Breast epithelium (tissue), 4 donors: ENCODE data around the gene LIX1L. TPM values are rescaled to one million over a fixed set of nuclear protein-coding genes. Genes with fewer than 3 reads are reported as not detected.

Experiments
- DNase-seq, 2 donors: peaks; one replicate each; pipeline ENCODE4 v3.0.0-alpha.2; 2019; ENCODE audit warnings: low spot score in 2 of 2
- H3K27ac ChIP-seq, 2 donors: fragments of 200-600 bp; sonication (generic) in 1 of 2; one replicate each; pipeline ENCODE4 v1.5.1; 2016 to 2019; ENCODE audit warnings: mild to moderate bottlenecking in 1 of 2
- H3K27me3 ChIP-seq, 2 donors: fragments of 200-600 bp; sonication (generic) in 1 of 2; one replicate each; pipeline versions ENCODE4 v1.5.1 to v1.6.0; 2017 to 2019; ENCODE audit warnings: control low read depth in 1 of 2, mild to moderate bottlenecking in 1 of 2
- H3K36me3 ChIP-seq: fragments of 200-600 bp; one replicate; pipeline ENCODE4 v1.5.1; 2019
- H3K4me1 ChIP-seq, 2 donors: fragments of 200-600 bp; sonication (generic); one replicate each; pipeline ENCODE4 v1.5.1; 2016 to 2019; ENCODE audit warnings: control low read depth in 1 of 2
- H3K4me3 ChIP-seq, 3 donors: fragments of 200-600 bp; sonication (generic); 1 replicate in 2 of 3; 2 replicates in 1 of 3; pipeline ENCODE4 v1.5.1; 2016 to 2019; ENCODE audit warnings: mild to moderate bottlenecking in 3 of 3, moderate library complexity in 2 of 3
- H3K9me3 ChIP-seq, 2 donors: fragments of 200-600 bp; sonication (generic) in 1 of 2; one replicate each; pipeline ENCODE4 v1.5.1; 2016 to 2019; ENCODE audit warnings: control low read depth in 1 of 2
- POLR2A ChIP-seq: fragments of 450-650 bp; IDR thresholded peaks from one replicate; pipeline ENCODE4 v1.6.1; 2016; ENCODE audit warnings: antibody characterized with exemption, mild to moderate bottlenecking, moderate library complexity
- POLR2AphosphoS5 ChIP-seq, 3 donors: sonication (generic); formaldehyde crosslinking; IDR thresholded peaks; one replicate each; pipeline ENCODE4 v1.6.1; 2017; ENCODE audit warnings: antibody characterized with exemption in 3 of 3
- intact Hi-C: fragments of 100-400 bp; cut with DNase I; formaldehyde crosslinking; loops from one replicate; pipeline ENCODE4 v1.15.1; 2023; ENCODE audit warnings: low total_unique reads
- total RNA-seq, 3 donors: library from RNA; depleted of rRNA; stranded (reverse); fragments of >200 nt; gene quantifications; one replicate each; pipeline ENCODE4 v1.1.0, GENCODE V29; 2016
- TF ChIP-seq, protein P1 (sequence below), 3 donors: fragments of 450-650 bp; IDR thresholded peaks; one replicate each; pipeline ENCODE4 v1.5.1; 2016 to 2017; ENCODE audit warnings: antibody characterized with exemption in 3 of 3, mild to moderate bottlenecking in 3 of 3, moderate library complexity in 3 of 3

LIX1L gene
- total RNA-seq, 3 donors from 2014 or later, result 18.1 to 28.5 (median 21.8) TPM

DNA sequence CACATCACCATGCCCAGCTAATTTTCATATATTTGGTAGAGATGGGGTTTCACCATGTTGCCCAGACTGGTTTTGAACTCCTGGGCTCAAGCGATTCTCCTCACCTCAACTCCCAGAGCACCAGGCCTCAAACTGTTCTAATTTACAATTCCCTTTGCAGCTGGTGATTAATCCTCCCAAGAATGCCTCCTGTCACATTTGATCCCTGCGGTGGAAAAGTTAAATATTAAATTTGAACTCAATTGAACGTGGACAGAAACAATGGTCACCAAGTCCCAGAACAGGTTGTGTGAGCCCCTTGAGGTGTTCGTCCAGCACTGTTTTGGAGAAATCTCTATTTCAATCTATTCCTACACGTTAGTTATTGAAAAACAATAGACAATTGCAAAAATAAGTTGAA lies 70.2 kb downstream of the LIX1L start:
- TF ChIP-seq, protein P1, sequence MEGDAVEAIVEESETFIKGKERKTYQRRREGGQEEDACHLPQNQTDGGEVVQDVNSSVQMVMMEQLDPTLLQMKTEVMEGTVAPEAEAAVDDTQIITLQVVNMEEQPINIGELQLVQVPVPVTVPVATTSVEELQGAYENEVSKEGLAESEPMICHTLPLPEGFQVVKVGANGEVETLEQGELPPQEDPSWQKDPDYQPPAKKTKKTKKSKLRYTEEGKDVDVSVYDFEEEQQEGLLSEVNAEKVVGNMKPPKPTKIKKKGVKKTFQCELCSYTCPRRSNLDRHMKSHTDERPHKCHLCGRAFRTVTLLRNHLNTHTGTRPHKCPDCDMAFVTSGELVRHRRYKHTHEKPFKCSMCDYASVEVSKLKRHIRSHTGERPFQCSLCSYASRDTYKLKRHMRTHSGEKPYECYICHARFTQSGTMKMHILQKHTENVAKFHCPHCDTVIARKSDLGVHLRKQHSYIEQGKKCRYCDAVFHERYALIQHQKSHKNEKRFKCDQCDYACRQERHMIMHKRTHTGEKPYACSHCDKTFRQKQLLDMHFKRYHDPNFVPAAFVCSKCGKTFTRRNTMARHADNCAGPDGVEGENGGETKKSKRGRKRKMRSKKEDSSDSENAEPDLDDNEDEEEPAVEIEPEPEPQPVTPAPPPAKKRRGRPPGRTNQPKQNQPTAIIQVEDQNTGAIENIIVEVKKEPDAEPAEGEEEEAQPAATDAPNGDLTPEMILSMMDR (IDR thresholded peaks at IDR 0.05), result no peak
- no peak for TF ChIP-seq POLR2A
- no peak for TF ChIP-seq POLR2AphosphoS5 (IDR thresholded peaks at IDR 0.05)
- Histone ChIP-seq H3K27ac (peak overlapping the region; percentile 26 to 28), H3K27me3 (no peaks in the 10 kb centered on the region), H3K9me3 (no peaks in the 10 kb centered on the region), H3K4me3 (no peak overlapping the region), H3K36me3 (no peaks in the 10 kb centered on the region), H3K4me1 (peaks cover 5 to 24% of the 10 kb centered on the region in 2 donors)
- intact Hi-C loops, result no loop called here
- no peak for DNase-seq

- Histone ChIP-seq H3K9me3 (no peaks in the 10 kb centered on the region), H3K4me3 (no peak overlapping the region), H3K27ac (peak overlapping the region in 1 of 2 donors; percentile 26), H3K4me1 (peaks cover 5 to 21% of the 10 kb centered on the region in 2 donors), H3K27me3 (no peaks in the 10 kb centered on the region), H3K36me3 (no peaks in the 10 kb centered on the region)
- DNase-seq, result no peak
- no peak for TF ChIP-seq POLR2AphosphoS5 (IDR thresholded peaks at IDR 0.05)
- TF ChIP-seq, protein P1 (IDR thresholded peaks at IDR 0.05), result no peak
- no peak for TF ChIP-seq POLR2A
- intact Hi-C loops, result no loop called here
Observed at GRCh38 chr1:145886816-145887215, 71.0 kb downstream of the LIX1L start.

- Histone ChIP-seq H3K36me3 (no peaks in the 10 kb centered on the region), H3K9me3 (no peaks in the 10 kb centered on the region), H3K4me1 (peaks cover under 1 to 17% of the 10 kb centered on the region in 2 donors), H3K27me3 (no peaks in the 10 kb centered on the region), H3K4me3 (peak overlapping the region; percentile 54 to 80 (median 57)), H3K27ac (peak overlapping the region in 1 of 2 donors; percentile 26)
- TF ChIP-seq POLR2A, result no peak
- TF ChIP-seq, protein P1 (IDR thresholded peaks at IDR 0.05), result no peak
- no peak for TF ChIP-seq POLR2AphosphoS5 (IDR thresholded peaks at IDR 0.05)
- no peak for DNase-seq
- intact Hi-C loops, result no loop called here
Observed at GRCh38 chr1:145886390-145886789, 71.4 kb downstream of the LIX1L start.

- DNase-seq, result peak; percentile 78 to 87
- H3K36me3 ChIP-seq, result no peaks in the 10 kb centered on the region
- H3K4me1 ChIP-seq, result peaks cover 0 to 14% of the 10 kb centered on the region in 2 donors
- peak within 1 kb of the TSS; percentile 26 to 54 for H3K27ac ChIP-seq
- intact Hi-C loops, result no loop called here
- H3K9me3 ChIP-seq, result no peaks in the 10 kb centered on the region
- peak within 1 kb of the TSS; percentile 54 to 80 (median 57) for H3K4me3 ChIP-seq
- TF ChIP-seq, protein P1 (IDR thresholded peaks at IDR 0.05), result no peak
- no peak for TF ChIP-seq POLR2AphosphoS5 (IDR thresholded peaks at IDR 0.05)
- H3K27me3 ChIP-seq, result no peaks in the 10 kb centered on the region
Observed at GRCh38 chr1:145885738-145886287, 72.0 kb downstream of the LIX1L start, which contains the start of gene ANKRD35. TSS of gene ANKRD35 (minus strand) at chr1:145885866. CDS start at chr1:145885758, 108 bp downstream.

GRCh38 chr1:145884675-145885074 lies 73.1 kb downstream of the LIX1L start:
- Histone ChIP-seq H3K4me3 (no peak overlapping the region), H3K27ac (no peak overlapping the region), H3K9me3 (no peaks in the 10 kb centered on the region), H3K4me1 (peaks cover 0 to 3% of the 10 kb centered on the region in 2 donors), H3K36me3 (no peaks in the 10 kb centered on the region), H3K27me3 (no peaks in the 10 kb centered on the region)
- no peak for DNase-seq
- TF ChIP-seq POLR2AphosphoS5 (IDR thresholded peaks at IDR 0.05) (no peak), POLR2A (no peak)
- TF ChIP-seq, protein P1 (IDR thresholded peaks at IDR 0.05), result no peak
- intact Hi-C loops, result no loop called here

Other genes with a start within 250 kb of the LIX1L start
- under 1 TPM in 2 of 3 donors, not detected in 1; 0.59 to 0.98 TPM for gene CD160, start 238.5 kb downstream of the LIX1L start, total RNA-seq
- gene RNF115, start 133.9 kb downstream of the LIX1L start, total RNA-seq, result 10 to 100 TPM; 24.3 to 28.2 (median 26.1) TPM
- gene POLR3C, start 133.8 kb downstream of the LIX1L start, total RNA-seq, result 10 to 100 TPM; 40.5 to 50.3 (median 40.6) TPM
- gene NUDT17, start 112.4 kb downstream of the LIX1L start, total RNA-seq, result 1 to 10 TPM; 2.5 to 4.0 (median 3.3) TPM
- gene PIAS3, start 98.9 kb downstream of the LIX1L start, total RNA-seq, result 10 to 100 TPM; 14.1 to 53.3 (median 31.8) TPM
- gene ANKRD35, start 72.2 kb downstream of the LIX1L start, total RNA-seq, result 10 to 100 TPM in 1 of 3 donors, 1 to 10 TPM in 2; 6.4 to 10.2 (median 7.0) TPM
- gene ITGA10, start 48.0 kb downstream of the LIX1L start, total RNA-seq, result 10 to 100 TPM in 2 of 3 donors, 1 to 10 TPM in 1; 3.2 to 74.9 (median 30.2) TPM
- gene PEX11B, start 39.3 kb downstream of the LIX1L start, total RNA-seq, result 10 to 100 TPM; 20.3 to 40.1 (median 22.0) TPM
- 100 to 1,000 TPM; 115 to 137 (median 128) TPM for gene RBM8A, start 30.5 kb downstream of the LIX1L start, total RNA-seq
- under 1 TPM; 0.16 to 0.98 (median 0.59) TPM for gene ANKRD34A, start 6.6 kb upstream of the LIX1L start, total RNA-seq
- 10 to 100 TPM; 18.0 to 32.8 (median 18.1) TPM for gene POLR3GL, start 6.7 kb upstream of the LIX1L start, total RNA-seq
- gene TXNIP, start 38.6 kb upstream of the LIX1L start, total RNA-seq, result 1,000 to 10,000 TPM; 2,506 to 3,955 (median 3,543) TPM
- not detected for gene HJV, start 63.7 kb upstream of the LIX1L start, total RNA-seq
- gene NBPF10, start 186.8 kb upstream of the LIX1L start, total RNA-seq, result 1 to 10 TPM; 1.3 to 3.6 (median 3.4) TPM